ENCODE results near the gene AMN1. TPM values are rescaled to one million over a fixed set of nuclear protein-coding genes. Genes with fewer than 3 reads are reported as not detected.
A peak's percentile ranks its signal among the peaks of the same experiment; 100 is the strongest.

The AMN1 gene
- total RNA-seq, 4 donors from 2014 or later: 3.4 to 16.4 (median 10.5) TPM

DNA sequence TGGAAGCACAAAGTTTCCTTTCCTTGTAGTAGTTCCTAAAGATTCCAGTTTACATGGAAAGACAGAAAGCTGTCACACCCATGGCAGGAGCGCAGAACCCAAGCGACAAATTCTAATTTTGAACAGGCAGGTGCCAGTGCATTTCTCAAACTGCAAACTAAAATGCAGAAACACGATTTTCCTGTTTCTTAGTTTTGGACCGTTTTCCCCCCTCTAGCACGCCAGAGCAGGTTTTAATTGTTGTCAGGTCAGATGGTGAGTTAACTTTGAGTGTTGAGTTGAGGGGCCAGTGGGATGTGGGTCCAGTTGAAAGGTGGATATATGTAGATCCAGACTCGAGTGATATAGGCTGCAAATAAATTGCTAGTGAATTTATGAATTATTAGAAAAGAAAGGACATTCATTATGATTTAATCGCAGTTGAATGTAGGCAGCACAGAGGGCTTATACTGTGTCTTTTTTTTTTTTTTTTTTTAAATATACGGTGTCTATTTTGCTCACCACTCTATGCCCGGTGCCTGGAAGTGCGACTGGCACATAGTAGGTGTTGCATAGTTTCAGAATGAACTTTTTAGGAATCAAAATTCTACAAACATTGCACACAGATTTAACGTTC is 70.2 kb downstream of the AMN1 start:
- Histone ChIP-seq H3K4me1 (peaks cover 15% of the 10 kb centered on the region), H3K4me3 (peak overlapping the region; percentile 70), H3K36me3 (peaks cover 16% of the 10 kb centered on the region), H3K27me3 (no peaks in the 10 kb centered on the region), H3K9me3 (no peaks in the 10 kb centered on the region), H3K27ac (peak overlapping the region; percentile 91)
- DNase-seq (ENCODE audit: low spot score in 2 of 2): no peak
- 14% methylated on average over 11 of the region's 11 CpGs for WGBS
- no peak for TF ChIP-seq POLR2AphosphoS5 (IDR thresholded peaks at IDR 0.05)

DNA sequence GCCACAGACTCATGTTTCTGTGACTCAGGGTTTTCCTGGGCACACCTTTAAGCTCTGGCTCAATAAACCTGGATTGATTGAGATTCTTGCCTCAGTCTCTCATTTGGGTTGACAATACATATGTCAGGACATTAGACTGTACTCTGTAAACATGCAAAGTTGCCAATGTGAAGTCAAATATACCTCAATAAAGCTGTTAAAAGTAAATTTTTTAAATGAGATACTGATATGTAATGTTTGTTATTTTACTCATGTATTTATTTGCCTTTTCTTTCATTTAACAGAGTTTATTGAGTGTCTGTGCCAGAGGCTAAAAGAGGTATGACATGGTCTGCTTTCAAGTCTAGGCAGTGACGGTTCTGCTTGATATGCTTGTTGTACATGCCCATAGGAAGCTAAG is 73.0 kb downstream of the AMN1 start:
- Histone ChIP-seq H3K4me1 (peaks cover 28% of the 10 kb centered on the region), H3K27ac (no peak overlapping the region), H3K4me3 (no peak overlapping the region), H3K27me3 (no peaks in the 10 kb centered on the region), H3K36me3 (no peaks in the 10 kb centered on the region), H3K9me3 (no peaks in the 10 kb centered on the region)
- DNase-seq (ENCODE audit: low spot score in 2 of 2): no peak
- TF ChIP-seq EP300 (IDR thresholded peaks at IDR 0.05) (no peak), POLR2AphosphoS5 (IDR thresholded peaks at IDR 0.05) (no peak), POLR2A (IDR thresholded peaks at IDR 0.05) (no peak)
- 70% methylated on average over 1 of the region's 1 CpG for WGBS

DNA sequence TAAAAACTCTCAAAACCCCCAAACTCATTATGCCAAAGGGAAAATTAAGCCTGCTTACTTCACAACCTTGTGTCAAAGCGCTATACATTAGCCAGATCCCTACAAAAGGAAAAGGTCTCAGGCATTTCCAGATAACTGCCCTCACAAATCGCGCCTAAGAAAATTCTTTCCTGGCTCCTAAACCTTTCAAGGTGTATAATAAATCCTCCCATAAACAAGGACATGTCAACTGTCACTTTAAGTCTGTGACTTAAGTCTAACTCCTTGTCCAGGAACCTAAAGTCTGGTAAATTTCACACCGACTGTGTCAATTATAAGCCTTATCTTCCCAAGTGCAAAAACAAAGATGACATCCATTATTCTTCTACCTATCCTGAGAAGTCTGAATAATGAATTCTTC is 73.6 kb downstream of the AMN1 start:
- WGBS: 78% methylated on average over 4 of the region's 4 CpGs
- H3K27ac ChIP-seq: no peak overlapping the region
- no peaks in the 10 kb centered on the region for H3K36me3 ChIP-seq
- TF ChIP-seq, protein P1, sequence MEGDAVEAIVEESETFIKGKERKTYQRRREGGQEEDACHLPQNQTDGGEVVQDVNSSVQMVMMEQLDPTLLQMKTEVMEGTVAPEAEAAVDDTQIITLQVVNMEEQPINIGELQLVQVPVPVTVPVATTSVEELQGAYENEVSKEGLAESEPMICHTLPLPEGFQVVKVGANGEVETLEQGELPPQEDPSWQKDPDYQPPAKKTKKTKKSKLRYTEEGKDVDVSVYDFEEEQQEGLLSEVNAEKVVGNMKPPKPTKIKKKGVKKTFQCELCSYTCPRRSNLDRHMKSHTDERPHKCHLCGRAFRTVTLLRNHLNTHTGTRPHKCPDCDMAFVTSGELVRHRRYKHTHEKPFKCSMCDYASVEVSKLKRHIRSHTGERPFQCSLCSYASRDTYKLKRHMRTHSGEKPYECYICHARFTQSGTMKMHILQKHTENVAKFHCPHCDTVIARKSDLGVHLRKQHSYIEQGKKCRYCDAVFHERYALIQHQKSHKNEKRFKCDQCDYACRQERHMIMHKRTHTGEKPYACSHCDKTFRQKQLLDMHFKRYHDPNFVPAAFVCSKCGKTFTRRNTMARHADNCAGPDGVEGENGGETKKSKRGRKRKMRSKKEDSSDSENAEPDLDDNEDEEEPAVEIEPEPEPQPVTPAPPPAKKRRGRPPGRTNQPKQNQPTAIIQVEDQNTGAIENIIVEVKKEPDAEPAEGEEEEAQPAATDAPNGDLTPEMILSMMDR (IDR thresholded peaks at IDR 0.05): no peak
- TF ChIP-seq EP300 (IDR thresholded peaks at IDR 0.05): no peak
- no peak for TF ChIP-seq POLR2AphosphoS5 (IDR thresholded peaks at IDR 0.05)
- TF ChIP-seq POLR2A (IDR thresholded peaks at IDR 0.05): no peak
- H3K4me1 ChIP-seq: peaks cover 22% of the 10 kb centered on the region
- no peaks in the 10 kb centered on the region for H3K9me3 ChIP-seq
- no peak for DNase-seq (ENCODE audit: low spot score in 2 of 2)
- H3K27me3 ChIP-seq: no peaks in the 10 kb centered on the region
- no peak overlapping the region for H3K4me3 ChIP-seq

DNA sequence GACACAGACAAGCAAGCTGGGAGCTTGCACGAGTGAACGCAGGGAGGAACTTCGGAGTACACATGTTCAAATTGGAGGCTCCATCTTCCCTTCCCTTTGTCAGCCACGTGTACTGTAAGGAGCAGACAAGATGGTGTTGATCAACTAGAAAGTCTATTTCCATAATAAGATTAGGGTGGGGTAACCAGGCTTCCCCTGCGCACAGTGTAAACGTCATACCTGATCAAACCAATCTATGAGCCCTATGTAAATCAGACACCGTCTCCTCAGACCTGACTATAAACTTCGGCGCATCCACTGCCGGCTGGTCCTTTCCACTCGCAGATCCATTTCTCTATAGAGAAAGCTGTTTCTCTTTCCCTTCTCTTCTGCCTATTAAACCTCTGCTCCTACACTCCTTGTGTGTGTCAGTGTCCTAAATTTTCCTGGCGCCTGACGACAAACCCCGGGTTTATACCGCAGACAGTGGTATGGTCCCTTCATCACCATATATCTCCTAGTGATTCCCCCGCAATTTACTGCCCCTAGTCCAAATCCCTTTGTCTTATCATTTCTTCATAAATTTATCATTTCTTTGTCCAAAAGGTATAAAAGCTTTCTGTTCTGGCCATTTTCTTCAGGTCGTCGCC is 76.8 kb downstream of the AMN1 start:
- Histone ChIP-seq H3K4me1 (peaks cover 22% of the 10 kb centered on the region), H3K4me3 (peak overlapping the region; percentile 48), H3K27ac (no peak overlapping the region), H3K9me3 (no peaks in the 10 kb centered on the region), H3K27me3 (no peaks in the 10 kb centered on the region), H3K36me3 (no peaks in the 10 kb centered on the region)
- no peak for DNase-seq (ENCODE audit: low spot score in 2 of 2)
- WGBS: 77% methylated on average over 18 of the region's 18 CpGs
- no peak for TF ChIP-seq POLR2A (IDR thresholded peaks at IDR 0.05)
- TF ChIP-seq, protein P1 (IDR thresholded peaks at IDR 0.05): no peak
- no peak for TF ChIP-seq EP300 (IDR thresholded peaks at IDR 0.05)
- TF ChIP-seq POLR2AphosphoS5 (IDR thresholded peaks at IDR 0.05): no peak

DNA sequence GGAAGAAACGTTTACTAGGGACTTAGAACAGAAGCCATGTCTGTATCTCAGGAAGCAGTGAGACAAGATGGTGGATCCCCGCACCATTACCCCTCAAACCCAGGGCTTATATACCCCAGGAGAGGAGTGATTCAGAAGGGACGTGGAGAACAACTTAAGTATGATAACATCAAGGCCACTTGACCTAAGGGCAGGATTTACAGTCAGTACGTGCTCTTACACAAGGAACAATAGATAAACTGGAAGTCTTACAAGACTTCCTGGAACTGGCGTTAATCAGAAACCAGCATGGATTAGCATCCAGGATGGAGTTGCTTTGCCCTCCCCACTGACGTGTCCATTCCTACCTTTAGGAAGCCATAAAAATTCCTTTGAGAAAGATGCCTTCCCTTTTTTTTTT is 77.9 kb downstream of the AMN1 start:
- peak overlapping the region; percentile 27 for H3K4me3 ChIP-seq
- H3K27ac ChIP-seq: peak overlapping the region; percentile 39

DNA sequence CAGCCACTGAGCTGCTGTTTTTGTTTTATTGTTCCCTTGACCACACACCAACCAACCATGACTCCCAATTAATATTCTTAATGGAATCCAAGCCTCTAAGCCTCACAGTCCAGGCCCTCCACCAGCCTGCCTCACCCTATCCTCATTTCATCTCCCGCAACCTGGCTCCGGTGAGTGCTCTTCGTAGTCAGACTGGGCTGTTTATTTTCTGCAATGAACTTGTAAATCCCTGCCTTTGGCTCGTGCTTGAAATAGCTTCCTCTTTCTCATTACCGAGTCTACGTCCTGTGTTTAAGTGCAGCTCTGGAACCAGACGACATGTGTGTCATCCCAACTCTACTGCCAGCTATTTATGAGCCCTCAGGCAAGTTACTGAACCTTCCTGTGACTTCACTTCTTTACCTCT is 81.7 kb downstream of the AMN1 start:
- Histone ChIP-seq H3K4me1 (peaks cover 9% of the 10 kb centered on the region), H3K27me3 (no peaks in the 10 kb centered on the region), H3K36me3 (no peaks in the 10 kb centered on the region), H3K9me3 (no peaks in the 10 kb centered on the region), H3K27ac (no peak overlapping the region), H3K4me3 (no peak overlapping the region)
- WGBS: 27% methylated on average over 7 of the region's 7 CpGs
- DNase-seq (ENCODE audit: low spot score in 2 of 2): no peak
- no peak for TF ChIP-seq POLR2A (IDR thresholded peaks at IDR 0.05)

More for the DNA sequence above, 77.9 kb downstream of the AMN1 start:
- Histone ChIP-seq H3K4me1 (peaks cover 22% of the 10 kb centered on the region), H3K27me3 (no peaks in the 10 kb centered on the region), H3K36me3 (no peaks in the 10 kb centered on the region), H3K9me3 (no peaks in the 10 kb centered on the region)
- TF ChIP-seq, protein P1 (IDR thresholded peaks at IDR 0.05): no peak
- TF ChIP-seq POLR2A (IDR thresholded peaks at IDR 0.05): no peak
- TF ChIP-seq EP300 (IDR thresholded peaks at IDR 0.05): no peak
- no peak for TF ChIP-seq POLR2AphosphoS5 (IDR thresholded peaks at IDR 0.05)
- WGBS: 52% methylated on average over 6 of the region's 6 CpGs
- no peak for DNase-seq (ENCODE audit: low spot score in 2 of 2)

All from suprapubic skin (tissue), 4 donors.